ENCODE data around the gene SNCB. TPM values are rescaled to one million over a fixed set of nuclear protein-coding genes. Genes with fewer than 3 reads are reported as not detected.

The SNCB gene
- total and polyA plus RNA-seq, 2 of the 13 experiments (the other 11 are each of a cell fraction or from before 2014, with no cell fraction given), result not detected

- H3K9ac ChIP-seq (ENCODE audit: insufficient read depth, low read depth, low read length), result no peak overlapping the region
- no peak for FAIRE-seq
- ChIA-PET CTCF (ENCODE audit: low intra/inter-chr PET ratio, low total read pairs) (no interaction called here), POLR2A (no interaction called here)
- H3K4me2 ChIP-seq (ENCODE audit: low read depth, low read length), result no peak overlapping the region
- no TSS peak for BruUV-seq (replicated peaks)
- H3K9me3 ChIP-seq (ENCODE audit: low read length), result no peaks in the 10 kb centered on the region
- H3K36me3 ChIP-seq (replicated peaks in 1 of 2; ENCODE audit: control insufficient read depth in 1 of 2, insufficient read depth in 2 of 2, low read length in 2 of 2), result no peaks in the 10 kb centered on the region
- in situ Hi-C loops (cut with HindIII; ENCODE audit: extremely low pct_ligation_motif_present, low pct_unique_long_range_greater_than_20kb) (no loop called here), intact Hi-C loops (cut with micrococcal nuclease; ENCODE audit: unreplicated experiment) (no loop called here)
- H3K27me3 ChIP-seq (ENCODE audit: control insufficient read depth in 1 of 2, insufficient read depth in 2 of 2, low read length in 2 of 2), result peaks cover 5 to 27% of the 10 kb centered on the region in 2 experiments
- no peak overlapping the region for H2AFZ ChIP-seq (ENCODE audit: low read length)
- no peak overlapping the region for H3K4me3 ChIP-seq (replicated peaks in 1 of 3; ENCODE audit: insufficient read depth in 1 of 3, low read depth in 2 of 3, low read length in 3 of 3)
- no peak for ATAC-seq
- no peak for DNase-seq (ENCODE audit: low spot score)
- H3K4me1 ChIP-seq (ENCODE audit: insufficient read depth, low read length), result no peaks in the 10 kb centered on the region
- H3K27ac ChIP-seq (ENCODE audit: extremely low read length, insufficient read depth, low read length), result no peak overlapping the region
- no peaks in the 10 kb centered on the region for H4K20me1 ChIP-seq (ENCODE audit: insufficient read depth, low read length)
- H3K79me2 ChIP-seq (ENCODE audit: insufficient read depth, low read length), result no peaks in the 10 kb centered on the region
- 1% methylated on average over 8 of the region's 8 CpGs for WGBS (ENCODE audit: low lambda C conversion rate)
- TF ChIP-seq THAP11 (CRISPR knock-in tag; IDR thresholded peaks at IDR 0.05), result no peak
- no peak for TF ChIP-seq ZBTB21 (CRISPR knock-in tag; IDR thresholded peaks at IDR 0.05)
- no peak for TF ChIP-seq NCOA1 (CRISPR knock-in tag; IDR thresholded peaks at IDR 0.05)
- TF ChIP-seq KLF15 (CRISPR knock-in tag; IDR thresholded peaks at IDR 0.05; ENCODE audit: borderline replicate concordance), result no peak
- no peak for TF ChIP-seq ZNF414 (CRISPR knock-in tag; IDR thresholded peaks at IDR 0.05)
- TF ChIP-seq DNMT3B (CRISPR knock-in tag; conservative IDR thresholded peaks at IDR 0.05), result no peak
- TF ChIP-seq MIER3 (CRISPR knock-in tag; IDR thresholded peaks at IDR 0.05; ENCODE audit: borderline replicate concordance), result no peak
- no peak for TF ChIP-seq ELF4 (CRISPR knock-in tag; IDR thresholded peaks at IDR 0.05; ENCODE audit: borderline replicate concordance)
- TF ChIP-seq NKX3-1 (CRISPR knock-in tag; IDR thresholded peaks at IDR 0.05), result no peak
- no peak for TF ChIP-seq ZNF337 (CRISPR knock-in tag; IDR thresholded peaks at IDR 0.05; ENCODE audit: borderline replicate concordance, low read depth)
- TF ChIP-seq ZNF292 (CRISPR knock-in tag; IDR thresholded peaks at IDR 0.05; ENCODE audit: borderline replicate concordance, low read depth), result no peak
- TF ChIP-seq CCDC6 (CRISPR knock-in tag; IDR thresholded peaks at IDR 0.05), result no peak
- TF ChIP-seq ZNF816 (CRISPR knock-in tag; IDR thresholded peaks at IDR 0.05; ENCODE audit: borderline replicate concordance), result no peak
- no peak for TF ChIP-seq TAF1 (CRISPR knock-in tag; IDR thresholded peaks at IDR 0.05)
- no peak for TF ChIP-seq ZMAT3 (CRISPR knock-in tag; conservative IDR thresholded peaks at IDR 0.05)
- TF ChIP-seq IRF1 (CRISPR knock-in tag; IDR thresholded peaks at IDR 0.05; ENCODE audit: low read depth), result no peak
- TF ChIP-seq ZHX1 (CRISPR knock-in tag; IDR thresholded peaks at IDR 0.05; ENCODE audit: low read depth), result no peak
Observed at GRCh38 chr5:176614805-176615478, 15.4 kb downstream of the SNCB start.
